HCEC 1CT (cell line): ENCODE measurements around the gene DDX10.
A peak's percentile ranks its signal among the peaks of the same experiment; 100 is the strongest.

Source experiments
- DNase-seq: peaks from one replicate; pipeline ENCODE4 v3.0.0-alpha.2; 2017

The DDX10 gene

GRCh38 chr11:108881131-108881530, 216.3 kb downstream of the DDX10 start:
- DNase-seq: no peak

- no peak for DNase-seq
These were observed 217.5 kb downstream of the DDX10 start for GRCh38 chr11:108882211-108882831.

DNA sequence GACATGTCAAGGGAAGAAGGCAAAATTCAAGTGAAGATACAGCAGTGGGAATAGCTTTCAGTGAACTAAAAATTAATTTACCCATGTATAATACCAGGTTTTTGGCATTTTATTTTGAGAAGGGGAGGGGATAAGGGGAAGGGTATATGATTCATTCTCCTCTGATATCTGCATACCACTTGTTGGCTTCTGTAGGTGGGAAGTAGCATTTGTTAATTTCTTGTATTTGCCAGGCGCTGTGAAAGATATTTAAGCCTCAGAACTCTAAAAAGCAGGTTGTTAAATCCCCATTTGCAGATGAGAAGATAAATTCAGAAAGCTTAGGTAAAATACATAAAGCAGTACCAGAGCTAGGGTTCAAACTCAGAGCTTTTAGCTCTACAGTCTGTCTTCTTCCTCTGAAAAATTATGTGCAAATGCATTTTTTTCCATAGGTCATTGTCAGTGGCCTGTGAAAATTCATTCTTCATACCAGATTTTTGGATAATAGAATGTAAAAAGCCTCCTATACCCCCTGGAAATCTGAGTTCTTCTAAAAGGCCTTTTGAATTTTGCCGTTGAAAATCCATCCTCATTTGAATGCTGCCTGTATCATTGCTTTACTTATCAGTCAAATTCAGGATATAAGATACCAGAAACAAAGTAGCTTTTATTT, 221.3 kb downstream of the DDX10 start:
- DNase-seq: no peak

GRCh38 chr11:108886660-108887009, 221.8 kb downstream of the DDX10 start:
- peak; percentile 76 for DNase-seq

DNA sequence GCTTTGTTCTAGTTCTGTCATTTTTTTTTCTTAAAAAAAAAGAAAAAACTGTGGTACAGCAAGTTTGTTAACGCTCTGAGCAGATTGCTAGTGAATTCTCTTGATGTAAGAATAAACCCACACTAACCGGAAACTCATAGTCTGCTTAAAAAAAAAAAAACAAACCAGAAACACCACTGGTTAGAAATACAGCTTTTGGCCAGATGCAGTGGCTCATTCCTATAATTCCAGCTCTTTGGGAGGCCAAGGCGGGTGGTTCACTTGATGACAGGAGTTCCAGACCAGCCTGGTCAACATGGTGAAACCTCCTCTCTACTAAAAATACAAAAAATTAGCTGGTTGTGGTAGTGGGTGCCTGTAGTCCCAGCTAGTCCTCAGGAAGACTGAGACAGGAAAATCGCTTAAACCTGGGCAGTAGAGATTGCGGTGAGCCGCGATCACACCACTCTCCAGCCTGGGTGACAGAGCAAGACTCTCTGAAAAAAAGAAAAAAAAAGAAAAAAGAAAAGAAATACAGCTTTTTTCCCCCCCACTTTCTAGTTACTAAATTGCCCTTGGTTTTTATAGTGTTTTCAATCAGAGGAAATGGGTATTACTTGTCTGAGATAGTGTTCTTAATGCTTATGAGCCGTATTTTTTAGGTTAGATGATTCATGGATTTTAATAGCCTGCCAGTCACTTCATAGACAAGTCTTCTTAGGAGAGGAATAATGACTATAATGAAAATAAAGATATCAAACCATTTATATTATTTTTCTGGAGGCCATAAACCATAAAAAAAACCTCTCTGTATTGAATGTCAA, 222.8 kb downstream of the DDX10 start:
- DNase-seq: no peak

DNA sequence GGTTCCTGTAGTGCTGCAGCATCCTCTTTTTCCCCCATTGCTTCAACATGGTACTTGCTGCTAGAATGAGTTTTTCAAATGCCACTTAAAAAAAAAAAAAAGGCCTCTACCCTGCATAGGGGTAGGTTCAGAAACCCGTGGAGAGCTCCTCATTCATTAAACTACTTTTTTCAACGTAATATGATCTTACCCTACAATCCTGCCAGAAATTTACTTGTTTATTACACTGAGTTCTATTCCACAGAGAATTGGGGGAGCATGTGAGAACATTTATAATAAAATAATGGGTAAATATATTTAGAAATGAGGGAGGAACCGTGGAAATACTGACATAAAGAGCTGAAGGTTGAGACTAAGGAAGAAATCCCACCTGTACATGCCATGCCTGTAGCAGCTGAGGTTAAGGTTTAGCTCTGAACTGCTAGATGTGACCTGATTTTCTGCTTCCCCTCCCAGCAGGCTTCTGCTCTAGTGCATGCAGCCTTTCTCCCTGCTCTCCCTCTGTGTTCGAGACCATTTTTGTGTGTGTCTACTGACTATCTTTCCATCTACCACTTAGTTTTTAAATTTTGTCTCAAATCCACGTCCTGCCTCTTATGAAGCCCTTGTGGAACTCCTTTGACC, 225.7 kb downstream of the DDX10 start:
- DNase-seq: no peak

DNA sequence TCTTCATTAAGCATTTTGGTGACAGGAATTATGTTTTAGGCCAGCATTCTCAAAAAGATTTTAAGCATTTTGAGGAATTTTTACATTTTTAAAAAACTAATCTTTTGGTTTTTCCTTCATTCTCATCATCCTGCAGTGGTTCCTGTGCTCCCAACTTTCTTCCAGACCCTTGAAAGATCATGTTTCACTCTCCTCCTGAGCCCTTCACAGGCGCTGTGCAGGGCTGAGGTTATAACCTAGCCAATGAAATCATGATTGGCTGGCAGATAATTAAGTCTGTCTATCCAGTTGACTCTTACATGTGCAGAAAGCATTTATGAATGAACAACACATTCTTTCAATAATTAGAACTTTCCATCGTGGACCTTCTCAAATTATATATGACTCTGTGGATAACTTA, 226.3 kb downstream of the DDX10 start:
- no peak for DNase-seq

- DNase-seq: no peak
These were observed 227.1 kb downstream of the DDX10 start for GRCh38 chr11:108891909-108892511.

GRCh38 chr11:108895579-108896480, 231.0 kb downstream of the DDX10 start:
- peak; percentile 77 for DNase-seq

DNA sequence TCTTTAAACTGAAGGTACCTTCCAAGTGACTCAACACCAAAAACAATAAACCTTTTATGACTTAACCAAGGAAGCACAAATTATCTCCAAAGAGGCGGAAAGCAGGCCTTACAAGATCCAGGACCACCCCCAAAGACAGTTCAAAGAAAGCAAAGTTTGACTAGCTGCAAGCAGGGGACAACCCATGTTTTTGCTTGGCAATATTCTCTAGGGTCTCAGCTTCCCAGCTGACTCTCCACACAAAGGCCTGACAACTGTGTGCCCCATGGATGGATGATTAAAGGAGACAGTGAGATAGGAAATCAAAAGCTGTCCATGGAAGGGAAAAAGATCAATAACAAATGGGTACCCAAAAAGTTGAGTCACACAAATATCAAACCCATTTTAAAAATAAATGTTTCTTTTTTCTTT, 232.2 kb downstream of the DDX10 start:
- DNase-seq: peak; percentile 36

DNA sequence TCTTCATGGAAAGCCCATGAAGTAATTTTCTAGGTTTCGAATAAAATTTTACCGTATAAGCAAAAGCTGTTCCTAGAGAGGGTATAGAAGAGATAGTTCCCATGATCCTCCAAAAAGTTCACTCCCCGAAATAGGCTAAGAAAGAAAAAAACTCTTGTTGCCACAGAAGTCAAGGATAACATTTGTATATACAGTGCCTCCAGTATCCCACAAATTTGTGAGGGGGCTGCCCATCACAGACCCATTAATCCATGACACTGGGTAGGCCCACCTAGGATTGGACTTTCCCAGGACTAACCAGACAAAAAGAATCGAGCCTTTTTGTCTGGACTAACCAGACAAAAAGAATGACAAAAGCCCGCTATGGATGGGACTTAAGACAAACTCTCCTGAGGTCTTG, 233.0 kb downstream of the DDX10 start:
- DNase-seq: no peak

DNA sequence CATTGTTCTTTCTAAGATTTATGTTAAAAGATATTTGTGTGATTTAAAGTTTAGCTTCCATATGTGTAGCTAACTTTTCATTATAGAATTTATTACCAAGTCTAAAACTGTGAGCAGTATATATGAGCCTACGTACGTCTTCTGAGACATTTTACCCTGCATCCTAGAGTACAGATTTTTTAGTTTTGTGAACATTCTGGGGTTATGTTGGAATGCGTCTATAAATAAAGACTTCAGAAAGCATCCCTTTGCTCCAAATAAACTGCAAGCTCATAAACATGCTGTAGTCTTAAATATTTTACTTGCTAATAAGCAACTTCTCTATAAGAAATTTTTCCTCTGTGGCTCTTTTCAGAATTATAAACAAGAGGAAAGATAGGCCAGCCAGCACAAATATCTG, 236.5 kb downstream of the DDX10 start:
- no peak for DNase-seq

GRCh38 chr11:108902027-108902469, 237.2 kb downstream of the DDX10 start:
- no peak for DNase-seq

- DNase-seq: no peak
These were observed 239.6 kb downstream of the DDX10 start for GRCh38 chr11:108904480-108904879.

- peak; percentile 93 for DNase-seq
These were observed 241.5 kb downstream of the DDX10 start for GRCh38 chr11:108906329-108906728.

DNA sequence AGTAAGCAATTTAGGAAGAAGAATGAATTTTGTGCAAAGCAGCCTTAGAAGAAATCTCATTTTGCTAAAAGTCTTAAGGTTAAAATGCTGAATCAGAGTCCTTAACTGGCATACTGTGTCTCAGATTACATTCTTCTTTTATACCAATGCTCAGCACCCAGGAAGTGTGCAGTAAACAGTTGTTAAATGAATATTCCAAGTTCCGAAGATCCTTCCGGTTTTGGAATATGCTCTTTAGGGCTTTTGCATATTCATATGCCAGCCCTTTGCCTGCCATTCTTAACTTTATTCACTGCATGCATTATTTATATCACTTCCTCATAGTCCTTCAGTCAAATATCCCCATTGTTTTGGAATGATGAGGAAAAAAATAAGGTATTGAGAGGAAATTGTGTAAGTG, 242.0 kb downstream of the DDX10 start:
- peak; percentile 58 for DNase-seq

GRCh38 chr11:108909041-108909440, 244.2 kb downstream of the DDX10 start:
- DNase-seq: no peak

- DNase-seq: no peak
These were observed 245.1 kb downstream of the DDX10 start for GRCh38 chr11:108909921-108910320.

DNA sequence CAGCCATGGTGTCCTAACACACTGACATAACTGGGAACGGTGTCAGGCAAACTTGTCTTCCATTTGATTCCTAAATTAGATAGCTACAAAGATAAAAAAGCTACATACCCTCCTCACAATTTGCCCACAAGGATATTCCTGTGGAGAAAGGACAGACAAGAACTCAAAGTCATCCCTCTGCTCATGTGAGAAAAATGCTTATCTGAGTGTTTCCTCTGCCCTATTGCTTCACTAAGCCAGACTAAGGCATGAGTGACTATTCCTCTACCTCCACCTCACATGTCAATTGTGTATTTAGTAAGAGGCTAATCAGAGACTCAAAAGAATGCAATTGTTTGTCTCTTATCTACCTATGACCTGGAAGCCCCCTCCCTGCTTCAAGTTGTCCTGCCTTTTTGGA, 247.7 kb downstream of the DDX10 start:
- DNase-seq: peak; percentile 39

DNA sequence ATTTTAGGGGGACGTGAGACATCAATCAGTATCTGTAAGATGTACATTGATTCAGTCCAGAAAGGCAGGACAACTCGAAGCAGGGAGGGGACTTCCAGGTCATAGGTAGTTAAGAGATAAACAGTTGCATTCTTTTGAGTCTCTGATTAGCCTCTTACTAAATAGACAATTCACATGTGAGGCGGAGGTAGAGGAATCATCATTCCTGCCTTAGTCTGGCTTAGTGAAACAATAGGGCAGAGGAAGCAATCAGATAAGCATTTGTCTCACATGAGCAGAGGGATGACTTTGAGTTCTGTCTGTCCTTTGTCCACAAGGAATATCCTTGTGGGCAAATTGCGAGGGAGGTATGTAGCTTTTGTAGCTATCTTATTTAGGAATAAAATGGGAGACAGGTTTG, 248.3 kb downstream of the DDX10 start:
- no peak for DNase-seq

DNA sequence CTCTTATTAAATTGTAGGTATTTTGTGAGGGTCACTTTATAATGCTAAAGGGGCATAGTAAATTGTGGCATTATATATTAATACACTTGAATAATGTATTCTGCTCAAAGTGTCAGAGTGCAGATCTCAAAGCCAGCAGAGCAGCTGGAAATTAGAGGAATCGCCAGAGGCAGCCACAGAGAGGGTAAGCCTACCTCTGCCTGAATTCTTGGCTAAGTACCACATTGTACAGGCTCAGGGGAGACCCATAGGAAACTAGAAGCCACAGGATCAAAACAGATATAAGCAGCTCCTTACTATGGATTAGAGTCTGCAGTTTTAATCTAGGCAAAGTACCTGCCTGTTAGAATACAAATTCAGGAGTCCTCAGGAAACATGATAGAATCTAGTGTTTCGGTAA, 249.3 kb downstream of the DDX10 start:
- DNase-seq: no peak

- DNase-seq: peak; percentile 39
These were observed 250.1 kb downstream of the DDX10 start for GRCh38 chr11:108914981-108915380.
